Measurements from ENCODE around the gene INCA1. TPM values are rescaled to one million over a fixed set of nuclear protein-coding genes. Genes with fewer than 3 reads are reported as not detected.
A peak's percentile ranks its signal among the peaks of the same experiment; 100 is the strongest.

Gene INCA1
- total RNA-seq, result 1.7 TPM

- intact Hi-C loops (cut with DNase I), result loop anchor here (5.0 kb wide), 1 partner anchor 50 kb away; the partner anchor contains the start of gene PFN1
Measured at GRCh38 chr17:4997302-4998026, at the start of gene INCA1, which contains the start of gene KIF1C. Gene INCA1, minus strand, starts transcription at chr17:4997522. Its CDS starts 3,085 bp downstream, at chr17:4994437. Gene KIF1C, plus strand, starts transcription at chr17:4997950. Its CDS starts 2,297 bp downstream, at chr17:5000247.

GRCh38 chr17:5045496-5045895 lies 48.2 kb upstream of the INCA1 start:
- no peak overlapping the region for H3K4me3 ChIP-seq
- no peaks in the 10 kb centered on the region for H3K27me3 ChIP-seq
- no peak for TF ChIP-seq POLR2AphosphoS5 (IDR thresholded peaks at IDR 0.05; ENCODE audit: insufficient read depth in 1 of 2, low read depth in 1 of 2)
- no peak for TF ChIP-seq CTCF (IDR thresholded peaks at IDR 0.05)
- no peak for TF ChIP-seq POLR2A (IDR thresholded peaks at IDR 0.05)
- no peaks in the 10 kb centered on the region for H3K36me3 ChIP-seq
- peak overlapping the region; percentile 72 for H3K27ac ChIP-seq
- H3K9me3 ChIP-seq, result no peaks in the 10 kb centered on the region
- no peak for DNase-seq (ENCODE audit: extremely low spot score in 2 of 2)
- peaks cover 18% of the 10 kb centered on the region for H3K4me1 ChIP-seq
- intact Hi-C loops (cut with DNase I), result no loop called here

More at GRCh38 chr17:4997302-4998026, at the start of gene INCA1, which contains the start of gene KIF1C:
- no peaks in the 10 kb centered on the region for H3K27me3 ChIP-seq
- no peak for DNase-seq (ENCODE audit: extremely low spot score in 2 of 2)
- H3K4me3 ChIP-seq, result peak within 1 kb of the TSS; percentile 85 to 95
- TF ChIP-seq CTCF (IDR thresholded peaks at IDR 0.05) (peak in 1 of 3 experiments; percentile 27), POLR2AphosphoS5 (IDR thresholded peaks at IDR 0.05; ENCODE audit: insufficient read depth in 1 of 2, low read depth in 1 of 2) (peak; percentile 35 to 85), POLR2A (IDR thresholded peaks at IDR 0.05) (peak in 1 of 2 donors; percentile 66)
- peaks cover 0 to 13% of the 10 kb centered on the region in 2 donors for H3K36me3 ChIP-seq
- H3K4me1 ChIP-seq, result peaks cover 33% of the 10 kb centered on the region
- H3K27ac ChIP-seq, result peak within 1 kb of the TSS; percentile 89
- H3K9me3 ChIP-seq, result no peaks in the 10 kb centered on the region

GRCh38 chr17:5044630-5045029 lies 47.3 kb upstream of the INCA1 start:
- H3K4me1 ChIP-seq, result peaks cover 11% of the 10 kb centered on the region
- intact Hi-C loops (cut with DNase I), result no loop called here
- no peak for TF ChIP-seq CTCF (IDR thresholded peaks at IDR 0.05)
- TF ChIP-seq POLR2A (IDR thresholded peaks at IDR 0.05), result no peak
- TF ChIP-seq POLR2AphosphoS5 (IDR thresholded peaks at IDR 0.05; ENCODE audit: insufficient read depth in 1 of 2, low read depth in 1 of 2), result no peak
- no peak overlapping the region for H3K27ac ChIP-seq
- H3K36me3 ChIP-seq, result no peaks in the 10 kb centered on the region
- no peaks in the 10 kb centered on the region for H3K9me3 ChIP-seq
- DNase-seq (ENCODE audit: extremely low spot score in 2 of 2), result no peak
- H3K4me3 ChIP-seq, result no peak overlapping the region
- H3K27me3 ChIP-seq, result no peaks in the 10 kb centered on the region

GRCh38 chr17:5043524-5043923 lies 46.2 kb upstream of the INCA1 start:
- H3K27me3 ChIP-seq, result no peaks in the 10 kb centered on the region
- no peaks in the 10 kb centered on the region for H3K9me3 ChIP-seq
- no peak overlapping the region for H3K4me3 ChIP-seq
- no peaks in the 10 kb centered on the region for H3K36me3 ChIP-seq
- DNase-seq (ENCODE audit: extremely low spot score in 2 of 2), result no peak
- no peak for TF ChIP-seq CTCF (IDR thresholded peaks at IDR 0.05)
- no peak for TF ChIP-seq POLR2A (IDR thresholded peaks at IDR 0.05)
- TF ChIP-seq POLR2AphosphoS5 (IDR thresholded peaks at IDR 0.05; ENCODE audit: insufficient read depth in 1 of 2, low read depth in 1 of 2), result no peak
- H3K27ac ChIP-seq, result no peak overlapping the region
- intact Hi-C loops (cut with DNase I), result no loop called here
- H3K4me1 ChIP-seq, result peaks cover under 1% of the 10 kb centered on the region
